Panc1 (cell line): ENCODE measurements around the gene MGA.

ENCODE experiments used
- POLR2AphosphoS5 ChIP-seq: IDR thresholded peaks from 2 replicates; pipeline ENCODE4 v1.6.1; 2012; ENCODE audit warnings: mild to moderate bottlenecking, low read depth, low read length, moderate library complexity
- SIN3A ChIP-seq: IDR thresholded peaks from 2 replicates; pipeline ENCODE4 v1.6.1; 2012; ENCODE audit warnings: low read depth, mild to moderate bottlenecking, low read length, moderate library complexity, borderline replicate concordance; ENCODE audit not compliant: insufficient read depth
- TF ChIP-seq, protein P1 (sequence below): fragments of 450-650 bp; IDR thresholded peaks from 2 replicates; pipeline ENCODE4 v1.5.1; 2017; ENCODE audit warnings: mild to moderate bottlenecking
- TF ChIP-seq, protein P2 (sequence below), 2 experiments: IDR thresholded peaks; 2 replicates each; pipeline ENCODE4 v1.6.1; 2011 to 2012; ENCODE audit warnings: low read depth in 2 of 2, control low read depth in 1 of 2, low read length in 1 of 2, mild to moderate bottlenecking in 1 of 2, moderate library complexity in 1 of 2; ENCODE audit not compliant: insufficient read depth in 1 of 2

DNA sequence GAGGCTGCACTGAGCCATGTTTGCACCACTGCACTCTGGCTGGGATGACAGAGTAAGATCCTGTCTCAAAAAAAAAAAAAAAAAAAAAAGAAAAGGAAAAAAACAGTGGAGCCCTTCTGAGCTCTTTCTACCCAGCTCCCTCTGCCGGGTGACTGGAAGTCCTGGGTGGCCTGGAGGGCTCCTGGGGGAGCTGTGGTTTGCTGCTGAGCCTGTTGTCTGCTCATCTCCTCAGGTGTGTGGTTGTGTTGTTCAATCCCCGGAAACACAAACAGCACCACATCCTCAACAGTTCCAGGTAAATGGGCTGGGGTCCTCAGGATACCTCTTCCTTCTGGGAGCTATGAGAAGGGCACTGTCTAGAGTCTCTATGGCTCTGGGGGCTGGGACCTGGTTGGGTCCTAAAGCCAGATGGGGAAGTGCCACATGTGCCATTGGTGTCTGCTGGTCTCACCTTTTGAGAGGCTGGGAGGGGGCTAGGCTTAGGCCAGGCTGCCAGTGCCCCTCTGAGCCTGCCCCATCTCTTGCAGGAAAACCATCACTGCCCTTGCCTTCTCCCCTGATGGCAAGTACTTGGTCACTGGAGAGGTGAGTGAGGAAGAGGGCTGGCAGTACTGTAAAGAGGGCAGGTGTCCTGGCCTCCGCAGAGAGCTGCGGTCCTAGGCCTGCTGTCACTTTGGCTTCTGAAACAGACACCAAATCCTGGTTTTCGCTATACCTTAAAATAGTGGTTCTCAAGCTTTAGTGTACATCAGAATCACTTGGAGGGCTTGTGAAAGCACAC, 150.6 kb downstream of the MGA start:
- TF ChIP-seq, protein P1, sequence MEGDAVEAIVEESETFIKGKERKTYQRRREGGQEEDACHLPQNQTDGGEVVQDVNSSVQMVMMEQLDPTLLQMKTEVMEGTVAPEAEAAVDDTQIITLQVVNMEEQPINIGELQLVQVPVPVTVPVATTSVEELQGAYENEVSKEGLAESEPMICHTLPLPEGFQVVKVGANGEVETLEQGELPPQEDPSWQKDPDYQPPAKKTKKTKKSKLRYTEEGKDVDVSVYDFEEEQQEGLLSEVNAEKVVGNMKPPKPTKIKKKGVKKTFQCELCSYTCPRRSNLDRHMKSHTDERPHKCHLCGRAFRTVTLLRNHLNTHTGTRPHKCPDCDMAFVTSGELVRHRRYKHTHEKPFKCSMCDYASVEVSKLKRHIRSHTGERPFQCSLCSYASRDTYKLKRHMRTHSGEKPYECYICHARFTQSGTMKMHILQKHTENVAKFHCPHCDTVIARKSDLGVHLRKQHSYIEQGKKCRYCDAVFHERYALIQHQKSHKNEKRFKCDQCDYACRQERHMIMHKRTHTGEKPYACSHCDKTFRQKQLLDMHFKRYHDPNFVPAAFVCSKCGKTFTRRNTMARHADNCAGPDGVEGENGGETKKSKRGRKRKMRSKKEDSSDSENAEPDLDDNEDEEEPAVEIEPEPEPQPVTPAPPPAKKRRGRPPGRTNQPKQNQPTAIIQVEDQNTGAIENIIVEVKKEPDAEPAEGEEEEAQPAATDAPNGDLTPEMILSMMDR = no peak
- TF ChIP-seq, protein P2, sequence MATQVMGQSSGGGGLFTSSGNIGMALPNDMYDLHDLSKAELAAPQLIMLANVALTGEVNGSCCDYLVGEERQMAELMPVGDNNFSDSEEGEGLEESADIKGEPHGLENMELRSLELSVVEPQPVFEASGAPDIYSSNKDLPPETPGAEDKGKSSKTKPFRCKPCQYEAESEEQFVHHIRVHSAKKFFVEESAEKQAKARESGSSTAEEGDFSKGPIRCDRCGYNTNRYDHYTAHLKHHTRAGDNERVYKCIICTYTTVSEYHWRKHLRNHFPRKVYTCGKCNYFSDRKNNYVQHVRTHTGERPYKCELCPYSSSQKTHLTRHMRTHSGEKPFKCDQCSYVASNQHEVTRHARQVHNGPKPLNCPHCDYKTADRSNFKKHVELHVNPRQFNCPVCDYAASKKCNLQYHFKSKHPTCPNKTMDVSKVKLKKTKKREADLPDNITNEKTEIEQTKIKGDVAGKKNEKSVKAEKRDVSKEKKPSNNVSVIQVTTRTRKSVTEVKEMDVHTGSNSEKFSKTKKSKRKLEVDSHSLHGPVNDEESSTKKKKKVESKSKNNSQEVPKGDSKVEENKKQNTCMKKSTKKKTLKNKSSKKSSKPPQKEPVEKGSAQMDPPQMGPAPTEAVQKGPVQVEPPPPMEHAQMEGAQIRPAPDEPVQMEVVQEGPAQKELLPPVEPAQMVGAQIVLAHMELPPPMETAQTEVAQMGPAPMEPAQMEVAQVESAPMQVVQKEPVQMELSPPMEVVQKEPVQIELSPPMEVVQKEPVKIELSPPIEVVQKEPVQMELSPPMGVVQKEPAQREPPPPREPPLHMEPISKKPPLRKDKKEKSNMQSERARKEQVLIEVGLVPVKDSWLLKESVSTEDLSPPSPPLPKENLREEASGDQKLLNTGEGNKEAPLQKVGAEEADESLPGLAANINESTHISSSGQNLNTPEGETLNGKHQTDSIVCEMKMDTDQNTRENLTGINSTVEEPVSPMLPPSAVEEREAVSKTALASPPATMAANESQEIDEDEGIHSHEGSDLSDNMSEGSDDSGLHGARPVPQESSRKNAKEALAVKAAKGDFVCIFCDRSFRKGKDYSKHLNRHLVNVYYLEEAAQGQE (IDR thresholded peaks at IDR 0.05; ENCODE audit: insufficient read depth in 1 of 2, low read depth in 2 of 2, low read length in 1 of 2) = no peak
- TF ChIP-seq POLR2AphosphoS5 = no peak
- no peak for TF ChIP-seq SIN3A
